Mucosa of gallbladder (tissue), 1 donor: ENCODE measurements around the gene FEV. TPM values are rescaled to one million over a fixed set of nuclear protein-coding genes. Genes with fewer than 3 reads are reported as not detected.

ENCODE experiments used
- DNase-seq: peaks from one replicate; pipeline ENCODE4 v3.0.0-alpha.2; 2020; ENCODE audit warnings: low spot score
- total RNA-seq: library from RNA; stranded (reverse); gene quantifications from one replicate; pipeline ENCODE4 v1.2.1, GENCODE V29; 2021
- donor health status: DM: no; HTN: no; CAD: no.

Gene FEV
- not detected for total RNA-seq

DNA sequence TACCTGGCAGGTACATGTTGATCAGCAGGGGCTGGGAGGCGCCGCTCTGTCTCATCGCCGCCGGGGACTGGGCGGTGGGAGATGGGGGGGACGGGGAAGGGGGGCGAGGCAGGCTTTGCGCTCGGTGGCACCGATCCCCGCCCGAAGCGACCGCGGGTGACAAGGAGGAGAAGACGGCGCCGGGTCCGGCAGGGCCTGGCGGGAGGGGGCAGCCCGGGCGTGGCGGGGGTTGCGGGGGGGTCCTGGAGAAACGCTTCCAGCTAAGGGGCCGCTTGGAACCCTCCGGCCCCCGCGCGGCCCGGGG is at the start of gene FEV:
TSS of gene FEV (minus strand) at position 164 of the 304 bp plus-strand sequence. CDS start at position 55, 109 bp downstream.
- no peak for DNase-seq

DNA sequence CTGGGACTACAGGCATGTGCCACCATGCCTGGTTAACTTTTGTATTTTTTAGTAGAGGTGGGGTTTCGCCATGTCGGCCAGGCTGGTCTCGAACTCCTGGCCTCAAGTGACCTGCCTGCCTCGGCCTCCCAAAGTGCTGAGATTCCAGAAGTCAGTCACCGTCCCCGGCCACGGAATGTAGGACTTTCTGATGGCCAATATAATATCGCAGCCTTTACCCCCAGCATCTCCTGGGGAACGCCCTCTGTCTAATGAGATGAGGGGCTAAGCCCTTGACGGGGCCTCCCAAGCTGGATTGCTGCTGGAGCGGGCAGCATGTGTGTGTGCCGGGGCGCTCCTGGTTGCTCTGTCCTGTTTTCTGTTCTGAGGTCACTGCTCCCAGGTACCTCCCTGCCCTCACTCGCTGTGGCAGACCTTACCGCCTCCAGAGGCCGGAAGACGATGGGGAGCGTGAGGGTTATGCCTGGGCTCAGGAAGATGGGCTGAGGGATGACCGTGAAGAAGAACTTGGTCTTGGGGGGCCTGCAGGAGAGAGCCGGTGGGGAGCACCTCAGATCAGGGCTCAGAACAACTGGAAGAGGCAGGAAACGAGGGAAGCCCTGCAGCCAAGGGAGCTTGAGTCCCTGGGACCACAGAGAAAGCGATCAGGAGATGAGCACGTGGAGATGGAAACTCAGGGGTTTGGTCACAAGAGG is 47.2 kb upstream of the FEV start:
- DNase-seq: no peak

DNA sequence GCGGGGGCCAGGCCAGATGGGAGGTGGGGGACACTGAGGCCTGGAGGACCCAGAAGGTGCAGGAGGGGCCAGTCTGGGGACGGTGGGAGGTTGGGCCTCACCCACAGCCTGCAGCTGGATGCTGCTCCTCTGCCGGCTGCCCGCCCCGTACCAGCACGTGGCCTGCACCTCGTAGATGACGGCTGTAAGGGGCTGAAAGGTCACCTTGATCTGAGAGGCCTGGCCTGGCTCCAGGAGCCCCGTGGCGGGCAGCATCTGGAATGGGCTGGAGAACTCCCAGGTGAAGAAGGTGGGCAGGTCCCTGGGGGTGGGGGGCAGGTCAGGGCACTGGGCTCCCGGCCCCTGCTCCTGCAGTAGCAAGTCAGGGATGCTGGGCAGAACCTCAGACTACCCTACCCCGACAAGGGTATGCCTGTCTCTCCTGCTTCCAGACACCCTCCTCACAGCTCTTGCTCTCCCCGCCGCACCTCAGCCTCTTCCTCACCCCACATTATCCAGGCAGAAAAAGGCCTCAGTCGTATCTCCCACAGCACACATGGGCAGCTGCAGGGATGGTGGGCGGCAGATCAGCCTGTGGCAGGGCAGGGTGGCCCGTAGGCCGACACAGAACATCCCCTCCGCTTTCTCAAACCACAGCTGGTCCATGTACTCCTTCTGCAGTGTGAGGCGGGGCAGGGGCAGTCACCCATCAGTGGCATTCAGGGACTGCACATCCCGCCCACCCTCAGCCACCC is 46.2 kb upstream of the FEV start:
- DNase-seq: no peak

DNA sequence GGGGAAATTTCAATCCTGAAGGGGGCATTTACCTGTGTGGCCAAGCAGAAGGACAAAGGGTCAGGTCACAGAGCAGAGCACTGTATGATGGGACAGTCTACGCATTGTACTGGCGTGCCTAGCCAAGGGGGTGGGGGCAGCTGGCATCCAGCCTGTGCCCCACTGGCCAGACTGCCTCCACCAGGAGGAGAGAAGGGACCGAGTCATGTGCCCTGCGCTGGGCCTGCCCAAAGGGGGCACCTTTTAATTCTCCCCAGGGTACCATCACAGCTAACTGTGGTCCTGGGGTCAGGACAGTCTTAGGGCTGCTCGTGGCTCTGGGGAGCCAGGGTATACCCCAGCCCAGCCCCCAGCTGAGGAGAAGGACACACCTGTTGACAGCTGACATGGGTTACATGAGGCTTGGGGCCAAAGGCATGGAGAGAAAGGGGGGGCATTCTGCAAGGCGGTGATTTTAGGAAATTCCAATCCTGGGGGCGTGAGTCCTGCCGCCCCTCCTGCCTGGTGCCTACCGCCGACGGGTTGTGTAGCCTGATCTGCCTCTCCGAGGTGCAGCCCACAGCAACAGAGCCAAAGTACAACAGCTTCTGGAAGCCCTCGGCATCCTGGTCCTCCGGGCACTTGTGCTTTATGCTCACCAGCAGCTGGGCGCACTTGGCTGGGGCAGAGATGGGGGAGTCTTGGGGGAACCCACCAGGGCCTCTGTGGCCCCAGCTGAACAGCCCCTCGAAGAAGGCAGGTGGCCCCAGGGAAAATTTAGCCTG is 45.4 kb upstream of the FEV start:
- no peak for DNase-seq

DNA sequence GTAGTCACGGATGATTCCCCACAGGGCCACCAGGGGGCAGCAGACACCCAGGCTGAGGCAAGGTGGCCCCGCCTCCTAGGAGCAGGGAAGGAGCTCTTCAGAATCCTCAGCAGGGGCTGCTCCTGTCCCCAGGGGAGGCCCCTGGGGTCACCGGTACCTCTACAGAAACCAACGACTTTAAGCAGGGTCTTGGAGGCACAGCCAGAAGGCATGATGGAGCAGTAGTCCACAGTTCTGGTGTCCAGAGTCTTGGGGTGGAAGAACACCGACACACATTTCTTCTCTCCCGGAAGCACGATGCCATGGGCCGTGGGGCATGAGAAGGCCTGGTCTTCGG is 44.8 kb upstream of the FEV start:
- peak; percentile 80 for DNase-seq

DNA sequence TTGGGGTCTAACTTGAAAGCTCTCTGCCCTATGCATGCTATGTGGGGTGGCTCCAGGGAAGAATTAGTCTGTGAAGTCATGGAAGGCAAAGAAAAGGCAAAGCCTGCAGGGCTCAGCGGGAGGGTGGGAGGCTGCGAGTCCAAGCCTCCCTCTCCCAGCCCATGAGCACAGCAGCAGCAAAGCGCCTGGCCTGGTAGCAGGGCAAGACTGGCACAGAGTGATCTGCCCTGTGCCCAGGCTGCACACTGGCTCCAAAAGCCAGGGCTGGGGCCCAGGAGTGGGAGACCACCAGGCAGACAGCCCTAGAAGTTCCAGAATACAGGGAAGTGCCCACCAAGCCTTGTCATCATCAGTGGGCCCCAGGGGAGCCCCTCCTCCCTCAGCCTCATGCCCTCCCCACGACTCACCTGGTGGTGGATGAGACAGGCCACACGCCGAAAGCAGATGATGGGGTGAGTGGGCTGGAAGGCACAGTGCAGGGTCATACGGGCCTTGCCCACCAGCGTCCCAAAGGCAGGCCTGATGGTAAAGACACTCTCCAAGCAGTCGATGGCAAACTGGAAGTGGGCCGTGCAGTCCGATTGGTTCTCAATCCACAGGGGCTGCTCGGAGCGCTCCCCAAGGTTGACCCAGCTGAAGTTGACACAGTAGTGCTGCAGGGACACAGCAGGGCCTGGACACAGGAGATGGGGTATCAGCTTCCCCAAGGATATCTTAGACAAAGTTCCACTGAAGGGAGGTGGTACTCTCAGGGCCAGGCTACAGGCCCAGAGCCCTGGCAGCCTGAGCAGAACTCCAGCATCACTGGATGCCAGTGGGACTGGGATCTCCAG is 44.2 kb upstream of the FEV start:
- DNase-seq: no peak

DNA sequence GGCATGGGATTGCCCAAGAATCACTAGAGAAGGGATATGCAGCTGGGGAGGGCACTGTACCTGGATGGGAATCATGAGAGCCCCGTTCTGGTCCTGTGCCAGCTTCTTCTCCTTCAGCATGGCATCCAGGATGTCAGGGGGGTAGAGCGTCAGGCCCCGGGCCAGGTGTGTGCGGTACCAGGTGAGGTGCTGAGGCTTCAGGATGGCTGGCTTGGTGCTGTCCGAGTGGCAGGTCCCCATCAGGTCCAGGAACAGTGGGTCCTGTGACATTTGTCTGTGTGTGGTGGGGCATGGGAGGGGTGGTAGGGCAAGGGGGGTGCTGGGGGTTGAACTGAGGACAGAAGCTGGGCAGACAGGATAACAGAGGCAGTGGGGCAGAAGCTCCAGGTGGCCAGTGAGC is 43.2 kb upstream of the FEV start:
- no peak for DNase-seq

DNA sequence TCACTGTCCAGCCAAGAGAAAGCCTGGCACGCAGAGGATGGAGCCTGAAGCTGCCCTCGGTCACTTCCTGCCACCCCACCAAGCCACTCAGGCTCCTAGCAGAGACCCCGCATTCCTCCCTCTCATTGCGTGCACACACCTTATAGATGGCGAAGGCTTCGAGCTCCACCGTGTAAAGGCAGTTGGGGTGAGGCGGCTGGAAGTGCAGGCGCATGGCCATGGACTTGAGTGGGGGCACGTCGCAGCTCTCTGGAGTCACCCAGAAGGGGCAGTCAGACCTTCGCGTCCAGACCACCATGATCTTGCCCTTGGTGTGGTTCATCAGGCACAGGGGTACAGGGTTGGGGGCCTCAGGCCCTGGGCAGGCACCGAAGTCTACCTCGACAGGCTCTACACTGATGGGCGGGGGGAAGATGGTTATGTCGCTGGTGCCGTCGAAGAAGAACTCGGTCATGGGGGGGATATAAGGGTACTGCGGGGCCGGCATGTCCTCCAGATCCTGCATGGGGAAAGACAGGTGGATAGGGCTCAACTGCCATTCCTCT is 42.6 kb upstream of the FEV start:
- DNase-seq: no peak

DNA sequence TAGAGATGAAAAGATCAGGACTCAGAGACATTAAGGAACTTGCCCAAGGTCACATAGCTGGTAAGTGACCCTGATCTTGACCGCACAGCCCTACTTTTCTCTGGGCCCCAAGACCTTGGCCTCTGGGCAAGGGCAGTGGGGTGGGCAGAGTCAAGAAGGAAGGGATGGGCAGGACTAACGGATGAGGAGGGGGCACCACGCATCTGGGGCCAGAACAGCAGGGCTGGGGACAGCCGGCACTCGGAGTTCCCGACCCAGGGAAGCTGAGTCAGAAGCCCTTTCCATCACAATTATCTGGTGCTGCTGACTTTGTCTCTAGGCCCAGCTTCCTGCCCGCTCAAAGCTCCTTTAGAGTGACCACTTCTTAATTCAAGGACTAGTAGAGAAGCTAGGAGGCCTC is 42.0 kb upstream of the FEV start:
- no peak for DNase-seq

DNA sequence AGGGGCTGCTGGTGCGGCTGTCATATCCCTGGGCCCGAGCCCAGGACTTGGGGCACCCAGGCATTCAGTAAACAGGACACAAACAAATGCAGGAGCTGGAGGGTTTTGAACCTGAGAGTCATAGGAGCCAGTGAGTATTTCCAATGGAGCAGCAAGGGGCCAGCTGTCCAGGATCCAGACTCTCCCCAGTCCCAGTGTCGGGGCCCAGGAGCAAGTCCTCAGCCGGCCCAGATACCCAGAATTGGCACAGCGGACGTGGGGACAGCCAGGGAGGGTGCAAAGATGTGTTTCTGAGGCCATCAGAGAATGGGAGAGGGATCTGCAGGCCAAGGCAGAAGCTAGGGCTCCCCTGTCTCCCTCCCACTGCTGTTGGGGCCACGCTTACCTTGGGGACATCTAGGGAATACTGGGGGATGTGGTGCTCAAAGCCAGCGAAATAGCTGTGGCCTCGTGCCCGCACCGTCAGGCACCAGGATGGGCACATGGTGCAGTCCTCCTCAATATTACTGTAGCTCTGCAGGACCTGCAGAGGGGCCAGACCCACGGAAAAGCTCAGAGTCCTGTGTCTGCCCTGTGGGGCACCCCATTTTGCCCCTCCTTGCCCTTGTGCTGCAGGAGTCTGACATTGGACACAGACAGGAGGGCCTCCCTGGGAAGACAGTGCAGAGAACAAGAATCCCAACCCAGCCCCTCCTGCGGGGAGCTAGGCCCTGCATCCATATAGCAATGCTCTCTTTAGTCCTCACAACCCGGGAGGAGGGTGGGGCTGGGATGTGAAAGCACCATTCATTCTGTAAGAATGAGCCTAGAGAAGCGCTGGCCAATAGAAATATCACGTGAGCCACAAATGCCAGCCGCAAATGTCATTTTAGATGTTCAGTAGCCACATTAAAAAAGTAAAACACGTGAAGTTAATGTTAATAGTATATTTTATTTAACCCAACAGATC is 40.9 kb upstream of the FEV start:
- DNase-seq: no peak

DNA sequence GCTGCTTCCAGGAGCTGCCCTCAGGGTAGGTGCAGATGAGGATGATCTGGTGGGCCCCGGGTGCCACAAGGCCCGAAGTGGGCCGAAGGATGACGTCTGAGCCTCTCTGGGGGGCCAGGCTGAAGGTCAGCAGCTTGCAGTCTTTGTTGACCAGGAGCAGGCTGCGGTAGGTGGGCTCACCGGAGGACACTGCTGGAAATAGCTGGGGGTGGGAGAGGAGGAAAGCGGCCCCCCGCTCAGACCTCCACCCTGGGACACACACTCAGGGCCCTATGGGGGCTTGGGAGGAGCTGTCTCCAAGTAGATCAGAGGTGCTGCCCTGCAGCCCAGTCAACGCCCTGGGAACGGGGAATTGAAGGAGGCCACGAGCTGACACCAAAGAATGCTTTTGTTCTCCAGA is 39.1 kb upstream of the FEV start:
- no peak for DNase-seq

DNA sequence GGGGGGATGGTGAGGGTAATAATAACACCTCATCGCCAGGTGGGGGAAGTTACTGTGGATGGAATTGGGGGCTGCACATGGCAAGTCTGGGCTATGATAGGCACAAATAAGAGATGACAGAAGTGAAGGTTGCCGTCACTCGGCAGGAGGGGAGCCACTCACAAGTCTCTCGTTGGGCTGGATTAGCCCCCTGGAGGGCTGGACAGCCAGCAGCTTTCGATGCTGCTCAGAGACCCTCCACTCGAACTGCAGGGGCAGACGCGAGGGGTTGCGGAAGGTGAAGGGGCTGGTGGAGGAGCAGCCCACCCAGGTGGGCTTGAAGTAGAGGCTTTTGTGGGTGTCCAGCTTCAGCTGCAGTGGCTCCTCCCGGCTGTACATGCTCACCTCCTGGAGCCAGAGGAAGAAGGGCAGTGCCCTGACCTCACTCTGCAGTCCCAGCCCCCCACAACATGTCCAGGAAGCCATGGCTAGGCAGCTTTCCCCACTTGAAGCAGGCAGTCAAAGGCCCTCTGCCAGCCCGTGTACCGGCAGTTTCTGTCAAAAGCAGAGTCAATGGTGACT is 38.1 kb upstream of the FEV start:
- DNase-seq: no peak

DNA sequence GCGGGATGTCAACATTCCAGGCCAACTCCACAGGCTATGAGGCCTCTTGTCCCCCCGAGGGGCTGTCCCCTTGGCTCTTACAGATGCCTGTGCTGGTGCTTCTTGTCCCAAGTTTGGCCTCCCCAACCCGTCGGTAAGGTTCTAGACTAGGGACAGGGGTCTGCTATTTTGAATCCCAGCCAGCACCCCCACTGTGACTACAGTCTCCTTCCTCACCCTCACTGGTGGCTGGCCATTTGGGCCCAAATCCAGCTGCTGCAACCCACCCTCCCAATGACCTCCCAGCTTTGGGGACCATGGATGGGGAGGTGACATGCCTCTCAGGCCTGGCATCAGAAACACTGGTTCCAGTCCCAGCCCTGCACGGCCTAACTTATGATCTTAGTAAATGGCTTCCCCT is 37.6 kb upstream of the FEV start:
- DNase-seq: no peak

DNA sequence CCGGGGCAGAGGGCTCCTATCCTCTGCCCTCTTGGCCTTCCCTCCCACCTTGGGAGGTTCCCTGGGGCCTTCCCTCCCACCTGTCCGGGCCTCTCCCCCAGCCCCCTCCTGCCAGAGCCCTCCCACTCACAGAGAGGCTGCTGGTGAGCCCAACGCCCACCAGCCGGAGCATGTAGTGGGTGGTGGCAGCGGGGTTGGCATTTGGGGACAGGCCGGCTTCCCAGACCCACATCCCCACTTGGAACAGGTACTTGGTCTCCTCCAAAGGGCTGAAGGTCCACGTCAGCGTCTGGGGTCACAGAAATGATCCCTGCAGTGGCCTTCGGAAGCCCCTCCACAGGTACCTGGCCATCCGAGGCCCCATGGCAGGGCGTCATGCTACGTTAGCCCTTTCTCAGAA is 37.1 kb upstream of the FEV start:
- DNase-seq: no peak

DNA sequence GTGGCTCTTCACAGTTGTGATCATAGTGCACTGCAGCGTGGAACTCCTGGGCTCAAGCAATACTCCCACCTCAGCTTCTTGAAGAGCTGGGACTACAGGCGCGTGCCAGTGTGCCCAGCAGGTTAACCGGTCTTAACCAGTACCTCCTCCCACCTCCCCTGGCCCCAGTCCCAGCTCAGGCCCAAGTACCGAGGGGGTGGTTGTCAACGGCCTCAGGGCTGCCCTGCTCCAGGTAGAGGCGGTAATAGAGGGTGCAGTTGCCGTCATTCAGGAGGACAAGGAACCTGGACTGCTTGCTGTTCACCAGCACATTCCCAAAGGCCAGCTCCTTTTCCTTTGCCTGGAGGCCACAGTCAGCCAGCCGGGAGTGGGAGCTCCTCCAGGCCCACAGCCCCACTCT is 36.6 kb upstream of the FEV start:
- DNase-seq: no peak

DNA sequence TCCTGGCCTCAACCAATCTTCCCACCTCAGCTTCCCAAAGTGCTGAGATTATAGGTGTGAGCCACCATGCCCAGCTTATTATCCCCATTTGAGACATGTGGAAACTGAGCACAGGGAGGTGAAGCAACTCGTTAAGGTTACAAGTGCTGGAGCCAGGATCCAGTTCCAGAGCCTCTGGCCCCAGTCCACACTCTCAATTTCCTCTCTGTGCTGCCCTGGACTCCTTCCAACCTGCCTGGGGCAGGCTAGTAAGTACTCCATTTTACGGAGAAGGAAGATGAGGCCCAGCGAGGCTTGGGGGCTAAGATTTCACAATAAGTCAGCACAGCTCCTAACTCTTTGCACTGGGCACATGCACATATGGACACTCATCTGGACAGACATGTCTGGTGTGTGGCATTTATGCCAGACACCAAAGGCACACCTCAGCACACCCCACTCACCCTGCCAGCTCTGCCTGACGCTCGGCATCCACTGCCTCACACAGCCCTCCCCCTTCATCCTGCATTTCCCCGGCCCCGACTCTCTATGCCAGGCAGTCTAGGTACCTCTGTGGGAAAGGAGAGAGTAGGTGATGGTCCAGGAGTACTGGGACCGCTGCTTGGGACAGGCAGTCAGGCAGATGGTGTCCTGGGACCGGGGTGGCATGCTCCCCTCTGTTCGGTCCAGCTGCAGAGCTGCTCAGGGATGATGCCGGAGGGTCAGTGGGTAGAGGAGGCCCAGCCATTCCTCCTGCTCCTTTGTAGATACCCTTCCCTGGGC is 35.8 kb upstream of the FEV start:
- no peak for DNase-seq

DNA sequence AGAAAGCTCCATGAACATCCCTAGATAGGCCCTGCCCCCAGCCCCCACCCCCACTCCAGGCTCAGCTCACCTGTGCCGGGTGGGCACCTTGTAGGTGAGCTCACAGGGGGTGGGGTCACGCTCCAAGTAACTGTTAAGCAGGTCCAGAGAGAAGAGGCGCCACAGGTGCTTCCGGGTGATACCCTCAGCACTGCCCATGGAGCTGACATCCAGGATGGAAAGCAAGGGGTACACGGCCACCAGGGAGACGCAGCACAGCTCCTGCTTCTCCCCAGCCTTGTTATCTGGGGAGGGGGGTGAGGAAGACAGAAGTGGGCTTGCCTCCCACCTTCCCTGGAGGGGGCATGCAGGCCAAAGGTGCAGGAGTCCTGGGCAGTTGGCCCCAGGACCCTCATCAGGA is 34.5 kb upstream of the FEV start:
- DNase-seq: no peak

DNA sequence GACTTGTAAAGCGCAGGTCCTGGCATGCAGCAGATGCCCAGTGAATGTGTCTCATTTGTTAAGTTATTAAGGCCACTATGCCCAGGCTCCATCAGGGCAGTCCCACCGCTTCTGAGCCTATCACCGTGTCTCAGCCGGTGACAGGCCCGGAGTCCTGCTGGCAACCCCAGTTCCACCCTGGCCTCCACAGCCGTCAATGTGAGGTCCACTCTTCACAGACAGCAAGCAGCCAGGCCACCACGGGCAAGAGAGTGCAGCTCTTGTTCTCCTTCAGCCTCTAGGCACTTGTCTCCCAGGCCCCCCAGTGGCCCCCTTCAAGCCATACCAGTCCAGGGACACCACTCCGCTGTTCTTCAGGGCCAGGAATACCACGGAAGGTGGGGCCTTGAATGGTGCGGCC is 33.7 kb upstream of the FEV start:
- no peak for DNase-seq

DNA sequence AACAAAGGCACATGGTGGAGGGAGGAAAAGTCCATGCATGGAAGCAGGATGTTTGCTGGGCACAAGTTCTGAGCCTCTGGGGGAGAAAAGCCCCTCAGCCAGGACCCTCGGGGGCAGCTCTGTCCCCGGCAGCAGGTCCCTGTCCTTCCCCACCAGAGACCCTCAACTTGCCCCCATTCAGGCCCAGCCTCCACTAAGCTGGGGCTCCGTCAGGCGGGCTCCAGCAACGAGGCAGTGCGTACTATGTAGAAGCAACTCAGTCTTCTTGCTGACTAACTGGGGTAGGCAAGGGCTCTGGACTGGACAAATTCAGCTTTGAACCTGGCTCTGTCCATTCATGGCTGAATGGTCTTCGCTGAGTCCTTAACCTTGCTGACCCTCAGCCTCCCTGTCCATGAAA is 33.3 kb upstream of the FEV start:
- DNase-seq: no peak
